ENCODE data around the gene INAVA.

Gene INAVA

GRCh38 chr1:200894712-200895442 lies at the start of gene INAVA:
Gene INAVA (plus strand): TSS chr1:200894900. CDS start chr1:200898401, 3,501 bp downstream.
- no peak for TF ChIP-seq EZH2phosphoT487 (IDR thresholded peaks at IDR 0.05; ENCODE audit: low read length)
- Histone ChIP-seq H3K27me3 (replicated peaks; ENCODE audit: insufficient read depth, low read length) (no peaks in the 10 kb centered on the region), H3K36me3 (replicated peaks; ENCODE audit: insufficient read depth, low read length) (0 out of 2 replicates have a peak, but pooled peaks cover 4% of the 10 kb centered on the region), H3K4me1 (ENCODE audit: low read length) (peaks cover 30% of the 10 kb centered on the region), H3K9me3 (replicated peaks; ENCODE audit: insufficient read depth, low read length) (no peaks in the 10 kb centered on the region), H3K4me2 (ENCODE audit: low read depth, low read length) (peak within 1 kb of the TSS; percentile 83), H3F3A (ENCODE audit: insufficient read depth, low read length) (peaks cover 28% of the 10 kb centered on the region), H3K27ac (ENCODE audit: low read length) (peak within 1 kb of the TSS; percentile 84; the same call in 1 of the 2 replicates), H3K4me3 (ENCODE audit: low read length) (peak within 1 kb of the TSS; percentile 79), H4K20me1 (ENCODE audit: insufficient read depth, low read length) (no peaks in the 10 kb centered on the region), H3K9me2 (replicated peaks; ENCODE audit: insufficient read depth, low read length) (no peaks in the 10 kb centered on the region), H3K79me2 (ENCODE audit: low read length) (peaks cover 87% of the 10 kb centered on the region), H2AFZ (ENCODE audit: low read length) (no peak within 1 kb of the TSS), H3K9ac (ENCODE audit: low read length) (peak within 1 kb of the TSS; percentile 97)
- no peak for DNase-seq

- Histone ChIP-seq H3K27ac (ENCODE audit: low read length) (no peak overlapping the region), H3K4me1 (ENCODE audit: low read length) (no peaks in the 10 kb centered on the region), H3K27me3 (replicated peaks; ENCODE audit: insufficient read depth, low read length) (no peaks in the 10 kb centered on the region), H3K79me2 (ENCODE audit: low read length) (no peaks in the 10 kb centered on the region), H3K36me3 (replicated peaks; ENCODE audit: insufficient read depth, low read length) (peaks cover 3% of the 10 kb centered on the region; the same call in 1 of the 2 replicates), H3K9me2 (replicated peaks; ENCODE audit: insufficient read depth, low read length) (no peaks in the 10 kb centered on the region), H3K4me3 (ENCODE audit: low read length) (no peak overlapping the region), H4K20me1 (ENCODE audit: insufficient read depth, low read length) (no peaks in the 10 kb centered on the region), H3K9me3 (replicated peaks; ENCODE audit: insufficient read depth, low read length) (no peaks in the 10 kb centered on the region), H3K9ac (ENCODE audit: low read length) (no peak overlapping the region), H3F3A (ENCODE audit: insufficient read depth, low read length) (no peaks in the 10 kb centered on the region), H2AFZ (ENCODE audit: low read length) (no peak overlapping the region), H3K4me2 (ENCODE audit: low read depth, low read length) (no peak overlapping the region)
- TF ChIP-seq EZH2phosphoT487 (IDR thresholded peaks at IDR 0.05; ENCODE audit: low read length) (no peak), CTCF (IDR thresholded peaks at IDR 0.05; ENCODE audit: low read length) (no peak), EZH2 (optimal IDR thresholded peaks at IDR 0.05; ENCODE audit: low read depth, low read length) (no peak)
- no peak for DNase-seq
These were observed 49.3 kb upstream of the INAVA start for GRCh38 chr1:200845360-200845759.

GRCh38 chr1:200846398-200846797 lies 48.3 kb upstream of the INAVA start:
- peaks cover 3% of the 10 kb centered on the region; the same call in 1 of the 2 replicates for H3K36me3 ChIP-seq (replicated peaks; ENCODE audit: insufficient read depth, low read length)
- no peak for TF ChIP-seq EZH2 (optimal IDR thresholded peaks at IDR 0.05; ENCODE audit: low read depth, low read length)
- TF ChIP-seq EZH2phosphoT487 (IDR thresholded peaks at IDR 0.05; ENCODE audit: low read length), result no peak
- TF ChIP-seq CTCF (IDR thresholded peaks at IDR 0.05; ENCODE audit: low read length), result no peak
- H3K9ac ChIP-seq (ENCODE audit: low read length), result no peak overlapping the region
- H3K9me3 ChIP-seq (replicated peaks; ENCODE audit: insufficient read depth, low read length), result no peaks in the 10 kb centered on the region
- H4K20me1 ChIP-seq (ENCODE audit: insufficient read depth, low read length), result no peaks in the 10 kb centered on the region
- H3K4me3 ChIP-seq (ENCODE audit: low read length), result no peak overlapping the region
- H3F3A ChIP-seq (ENCODE audit: insufficient read depth, low read length), result no peaks in the 10 kb centered on the region
- no peak for DNase-seq
- H3K4me1 ChIP-seq (ENCODE audit: low read length), result no peaks in the 10 kb centered on the region
- no peaks in the 10 kb centered on the region for H3K9me2 ChIP-seq (replicated peaks; ENCODE audit: insufficient read depth, low read length)
- H2AFZ ChIP-seq (ENCODE audit: low read length), result no peak overlapping the region
- no peak overlapping the region for H3K4me2 ChIP-seq (ENCODE audit: low read depth, low read length)
- H3K79me2 ChIP-seq (ENCODE audit: low read length), result no peaks in the 10 kb centered on the region
- no peaks in the 10 kb centered on the region for H3K27me3 ChIP-seq (replicated peaks; ENCODE audit: insufficient read depth, low read length)
- H3K27ac ChIP-seq (ENCODE audit: low read length), result no peak overlapping the region

- Histone ChIP-seq H2AFZ (ENCODE audit: low read length) (no peak overlapping the region), H3F3A (ENCODE audit: insufficient read depth, low read length) (no peaks in the 10 kb centered on the region), H3K9me3 (replicated peaks; ENCODE audit: insufficient read depth, low read length) (no peaks in the 10 kb centered on the region), H4K20me1 (ENCODE audit: insufficient read depth, low read length) (no peaks in the 10 kb centered on the region), H3K27me3 (replicated peaks; ENCODE audit: insufficient read depth, low read length) (no peaks in the 10 kb centered on the region), H3K4me3 (ENCODE audit: low read length) (no peak overlapping the region), H3K27ac (ENCODE audit: low read length) (no peak overlapping the region), H3K9ac (ENCODE audit: low read length) (no peak overlapping the region), H3K4me1 (ENCODE audit: low read length) (no peaks in the 10 kb centered on the region), H3K36me3 (replicated peaks; ENCODE audit: insufficient read depth, low read length) (peaks cover 3% of the 10 kb centered on the region; the same call in 1 of the 2 replicates), H3K9me2 (replicated peaks; ENCODE audit: insufficient read depth, low read length) (no peaks in the 10 kb centered on the region), H3K79me2 (ENCODE audit: low read length) (no peaks in the 10 kb centered on the region), H3K4me2 (ENCODE audit: low read depth, low read length) (no peak overlapping the region)
- TF ChIP-seq CTCF (IDR thresholded peaks at IDR 0.05; ENCODE audit: low read length), result no peak
- TF ChIP-seq EZH2phosphoT487 (IDR thresholded peaks at IDR 0.05; ENCODE audit: low read length), result no peak
- no peak for TF ChIP-seq EZH2 (optimal IDR thresholded peaks at IDR 0.05; ENCODE audit: low read depth, low read length)
- DNase-seq, result no peak
These were observed 45.3 kb upstream of the INAVA start for GRCh38 chr1:200849430-200849829.

All from MM.1S (cell line).